CD4-positive, alpha-beta T cell treated with Interleukin-6 for 4 hours (primary cell): ENCODE data around the gene TENT4A.

Source experiments
- DNase-seq: peaks from one replicate; pipeline ENCODE4 v3.0.0-alpha.2; 2020; ENCODE audit warnings: mixed read lengths

The TENT4A gene

DNA sequence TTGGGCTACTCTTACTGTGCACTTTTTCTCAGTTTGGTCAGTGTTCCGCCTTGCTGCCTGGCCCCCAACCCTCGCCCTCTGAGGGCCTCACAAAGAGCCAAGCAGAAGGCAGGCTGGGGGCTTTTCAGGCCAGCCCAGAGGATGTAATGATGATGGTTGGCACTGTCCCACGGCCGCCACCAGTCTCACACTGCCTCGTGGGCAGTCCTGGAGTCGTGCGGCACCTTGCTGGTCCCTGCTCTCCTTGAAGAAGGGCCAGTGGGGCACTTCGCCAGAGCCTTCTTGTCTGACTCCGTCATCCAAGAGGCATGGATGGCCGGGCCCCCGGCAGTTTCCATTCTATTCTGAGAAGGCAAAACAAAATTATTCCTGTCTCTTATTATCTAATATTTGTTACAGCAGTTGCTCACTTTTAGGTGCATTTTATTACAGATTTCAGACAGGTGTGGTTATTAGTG, 21.0 kb downstream of the TENT4A start:
- no peak for DNase-seq

DNA sequence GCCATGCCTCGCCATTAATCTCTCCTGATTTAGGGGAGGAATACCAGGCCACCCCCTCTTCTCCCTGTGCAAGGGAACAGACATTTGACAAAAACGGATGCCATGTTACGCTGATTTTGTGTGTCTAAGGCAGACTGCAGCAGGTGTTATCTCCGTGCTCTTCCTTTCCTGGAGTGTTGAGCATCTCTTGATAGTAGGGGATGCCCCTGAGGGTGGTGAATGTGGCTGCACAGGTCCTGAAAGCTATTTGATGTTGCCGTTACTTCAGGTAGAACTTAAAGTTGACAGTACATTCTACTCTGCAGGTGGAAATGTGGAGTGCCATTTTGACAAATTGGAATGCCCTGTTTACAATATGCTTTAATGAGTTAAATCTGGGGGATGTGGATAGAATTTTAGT, 21.5 kb downstream of the TENT4A start:
- DNase-seq, result no peak

DNA sequence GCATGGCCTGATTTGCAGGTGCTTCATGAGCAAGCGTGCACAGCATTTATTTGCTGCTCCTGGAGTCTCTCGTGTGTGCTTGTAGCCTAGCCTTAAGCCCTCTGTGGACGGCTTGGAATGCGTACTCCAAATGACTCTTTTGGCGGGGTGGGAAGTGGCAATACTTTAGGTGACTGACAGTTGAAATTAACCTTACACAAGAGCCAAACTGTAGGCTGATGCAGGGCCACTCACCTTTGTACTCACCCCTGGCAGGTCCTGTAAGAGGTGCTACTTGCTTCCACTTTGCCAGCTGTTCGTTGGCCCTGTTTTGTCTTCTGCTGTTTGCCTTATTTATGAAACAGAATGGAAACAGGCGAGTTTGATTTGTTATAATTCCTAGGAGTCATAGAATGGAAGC, 22.9 kb downstream of the TENT4A start:
- DNase-seq, result no peak

DNA sequence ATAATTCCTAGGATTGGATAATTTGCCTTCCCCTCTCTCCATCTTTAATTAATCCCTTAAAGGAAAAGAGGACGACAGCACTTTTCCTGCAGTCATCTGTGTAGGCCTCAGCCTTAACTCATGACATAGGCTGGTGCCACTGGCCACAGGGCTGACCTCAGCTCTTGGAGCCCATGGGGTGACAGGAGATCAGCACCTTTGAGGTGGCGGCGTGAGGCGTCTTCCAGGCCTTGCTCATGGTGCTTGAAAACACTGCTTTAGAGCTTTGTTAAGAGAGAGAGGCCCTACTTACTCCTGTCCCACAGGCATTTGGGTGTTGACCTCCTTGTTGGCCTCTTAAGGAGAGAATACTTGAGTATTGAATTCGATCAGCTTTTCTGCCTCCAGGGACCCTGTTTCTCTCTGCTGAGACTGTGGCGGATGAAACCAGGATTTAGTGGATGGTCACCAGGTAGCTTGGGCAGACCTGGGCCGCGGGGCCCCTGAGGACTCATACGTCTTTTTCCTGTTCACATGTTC, 23.4 kb downstream of the TENT4A start:
- no peak for DNase-seq

DNA sequence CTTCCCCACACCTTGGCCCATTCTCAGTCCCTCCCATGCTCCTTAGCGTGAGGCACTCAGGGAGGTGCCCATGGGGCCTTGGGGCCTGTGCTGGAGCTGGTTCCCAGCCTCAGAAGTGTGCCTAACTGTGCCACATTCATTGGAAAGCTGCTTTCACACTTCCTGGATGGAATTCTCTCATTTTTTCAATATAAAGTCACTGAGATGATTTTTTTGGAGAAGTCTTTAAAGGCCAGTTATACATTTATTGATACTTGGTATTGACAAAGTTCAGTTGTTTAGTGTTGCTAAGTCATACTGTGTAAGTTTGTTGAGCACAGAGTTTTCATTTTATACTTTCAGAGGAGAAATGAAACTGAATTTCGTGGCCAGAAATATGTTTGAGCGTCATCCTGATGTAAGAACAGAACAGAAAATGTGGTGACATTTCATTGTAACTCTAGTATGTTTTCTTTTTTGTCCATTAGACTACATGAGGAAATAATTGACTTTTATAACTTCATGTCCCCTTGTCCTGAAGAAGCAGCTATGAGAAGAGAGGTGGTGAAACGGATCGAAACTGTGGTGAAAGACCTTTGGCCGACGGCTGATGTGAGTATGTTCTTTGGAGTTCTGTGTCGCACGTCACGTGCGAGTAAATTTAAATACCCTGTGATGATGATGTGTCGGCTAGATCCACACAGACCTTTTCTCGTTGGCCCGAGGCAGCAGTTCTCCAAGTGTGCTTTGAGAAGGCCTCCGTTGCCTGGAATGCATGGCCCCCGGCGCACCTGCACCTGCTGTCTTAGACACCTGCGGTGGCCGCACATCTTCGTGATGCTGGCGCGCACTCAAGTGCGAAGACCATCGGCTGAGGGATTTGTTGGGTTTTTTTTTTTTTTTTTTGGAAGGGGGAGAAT, 24.1 kb downstream of the TENT4A start:
- DNase-seq, result no peak

DNA sequence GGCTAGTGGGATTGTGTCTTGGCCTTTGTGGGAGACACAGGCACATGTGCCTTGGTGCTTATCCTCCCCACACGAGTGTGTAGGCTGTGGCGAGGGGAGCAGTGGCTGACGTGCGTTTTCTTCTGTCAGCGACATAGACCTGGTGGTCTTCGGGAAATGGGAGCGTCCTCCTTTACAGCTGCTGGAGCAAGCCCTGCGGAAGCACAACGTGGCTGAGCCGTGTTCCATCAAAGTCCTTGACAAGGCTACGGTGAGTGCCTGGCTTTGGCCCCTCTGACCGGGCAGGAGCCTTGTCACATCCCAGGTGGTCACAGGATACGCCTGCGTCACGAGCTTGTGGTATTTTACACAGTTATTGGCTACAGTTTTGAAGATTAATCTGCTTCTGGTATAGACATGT, 26.4 kb downstream of the TENT4A start:
- DNase-seq, result no peak

DNA sequence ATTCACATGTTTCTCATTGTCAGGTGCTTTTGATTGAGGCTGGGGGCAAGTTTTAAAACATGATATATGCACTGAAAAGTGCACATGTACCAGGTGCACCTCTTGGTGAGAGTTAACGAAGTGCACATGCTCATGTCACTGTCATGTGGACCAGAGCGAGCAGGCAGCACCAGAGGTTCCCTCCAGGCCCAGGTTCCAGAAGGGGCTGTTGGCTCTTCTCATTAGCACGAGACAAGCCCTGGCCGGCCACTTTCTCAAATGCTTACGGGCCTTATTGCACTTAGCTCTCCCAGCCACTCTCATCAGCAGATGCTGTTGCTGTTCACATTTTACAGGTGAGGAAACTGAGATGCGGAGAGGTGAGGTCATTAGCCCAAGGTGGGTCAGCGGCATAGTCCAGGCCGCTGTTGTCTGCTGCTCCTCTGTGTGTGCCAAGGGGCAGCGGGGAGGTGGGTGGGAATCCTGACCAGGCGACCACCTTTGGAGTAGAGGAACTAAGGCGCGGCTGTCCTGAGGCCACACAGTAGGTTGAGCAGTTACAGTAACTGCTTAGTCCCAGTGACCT, 27.4 kb downstream of the TENT4A start:
- DNase-seq, result no peak

DNA sequence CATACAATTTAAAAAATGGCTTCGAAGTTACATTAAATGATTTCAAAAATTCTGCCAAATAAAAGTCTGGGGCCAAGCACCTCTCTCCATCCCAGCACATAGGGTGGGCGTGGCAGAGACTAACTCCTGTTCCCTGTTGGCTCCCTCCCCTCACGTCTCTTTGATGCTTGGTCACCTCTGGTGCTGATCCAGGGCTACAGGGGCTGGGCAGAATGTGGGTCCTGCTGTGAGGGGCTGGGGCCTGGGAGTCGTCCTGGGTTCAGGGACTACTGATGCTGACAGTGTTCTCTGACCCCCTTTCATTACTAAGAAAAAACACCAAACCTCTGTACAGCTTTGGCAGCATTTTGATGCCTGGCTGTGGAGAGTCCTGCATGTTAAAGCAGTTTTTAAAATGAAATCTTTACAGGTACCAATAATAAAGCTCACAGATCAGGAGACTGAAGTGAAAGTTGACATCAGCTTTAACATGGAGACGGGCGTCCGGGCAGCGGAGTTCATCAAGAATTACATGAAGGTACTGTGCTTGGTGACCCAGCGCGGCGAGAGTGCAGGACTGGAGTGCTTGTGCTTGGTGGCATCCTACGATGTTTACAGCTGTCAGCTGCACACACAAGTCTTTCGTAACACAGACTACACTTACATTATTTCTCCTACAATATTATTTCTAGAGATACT, 29.0 kb downstream of the TENT4A start:
- DNase-seq, result no peak

DNA sequence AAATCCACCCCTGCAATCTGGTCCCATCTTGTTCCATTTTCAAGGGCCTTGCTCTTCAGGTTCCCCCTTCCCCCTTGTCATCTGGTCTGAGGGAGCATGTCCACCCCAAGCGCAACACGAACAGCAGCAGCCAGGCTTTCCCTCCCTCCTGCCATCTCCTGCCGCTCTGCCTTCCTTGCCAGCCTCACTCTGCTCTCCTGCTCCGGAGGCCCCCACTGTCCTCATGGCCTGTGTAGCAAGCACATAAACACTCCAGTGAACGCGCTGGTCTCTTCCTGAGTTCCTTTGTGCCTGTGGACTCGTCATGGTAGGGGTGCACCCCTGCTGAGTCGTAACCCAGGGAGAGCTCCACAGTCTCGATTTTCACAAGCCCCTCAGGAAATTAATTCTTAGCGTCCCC, 29.9 kb downstream of the TENT4A start:
- no peak for DNase-seq

DNA sequence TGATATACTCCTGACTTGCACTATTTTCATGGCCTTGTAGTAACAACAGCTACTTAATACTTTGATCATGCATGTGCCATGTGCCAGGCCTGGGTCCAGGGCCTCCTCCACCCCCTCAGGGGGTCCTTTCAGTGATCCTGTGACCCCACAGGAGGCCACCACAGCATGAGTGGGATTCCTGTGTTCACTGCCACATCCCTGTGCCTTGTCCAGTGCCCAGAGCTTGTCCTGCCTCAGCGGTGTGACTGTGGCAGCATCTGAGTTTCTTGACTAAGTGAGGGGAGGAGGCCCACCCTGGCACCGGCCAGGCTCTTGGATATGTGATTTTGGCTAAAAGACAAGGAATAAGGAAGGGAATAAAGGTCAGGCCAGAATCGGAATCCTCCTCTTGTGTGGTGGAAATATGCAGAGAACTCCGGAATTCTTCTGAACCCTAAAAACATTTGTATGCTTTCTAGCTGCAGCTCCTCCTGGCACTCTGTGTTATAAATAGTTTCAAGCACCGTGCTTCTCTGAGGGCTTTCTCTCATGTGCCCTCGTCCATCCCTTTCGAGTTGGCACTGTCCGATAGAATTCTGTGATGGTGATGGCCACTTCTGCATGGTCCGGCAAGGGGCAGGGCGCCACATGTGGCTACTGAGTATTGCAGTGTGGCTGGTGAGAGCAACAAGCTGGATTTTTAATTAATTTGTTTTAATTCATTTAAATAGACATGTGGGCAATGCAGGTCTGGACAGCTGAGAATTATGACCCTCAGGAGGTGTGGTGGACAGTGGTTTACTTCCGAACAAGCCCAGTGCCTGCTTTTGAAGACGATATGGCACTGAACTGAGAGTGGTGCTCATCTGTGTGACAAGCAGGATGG, 31.8 kb downstream of the TENT4A start:
- no peak for DNase-seq

DNA sequence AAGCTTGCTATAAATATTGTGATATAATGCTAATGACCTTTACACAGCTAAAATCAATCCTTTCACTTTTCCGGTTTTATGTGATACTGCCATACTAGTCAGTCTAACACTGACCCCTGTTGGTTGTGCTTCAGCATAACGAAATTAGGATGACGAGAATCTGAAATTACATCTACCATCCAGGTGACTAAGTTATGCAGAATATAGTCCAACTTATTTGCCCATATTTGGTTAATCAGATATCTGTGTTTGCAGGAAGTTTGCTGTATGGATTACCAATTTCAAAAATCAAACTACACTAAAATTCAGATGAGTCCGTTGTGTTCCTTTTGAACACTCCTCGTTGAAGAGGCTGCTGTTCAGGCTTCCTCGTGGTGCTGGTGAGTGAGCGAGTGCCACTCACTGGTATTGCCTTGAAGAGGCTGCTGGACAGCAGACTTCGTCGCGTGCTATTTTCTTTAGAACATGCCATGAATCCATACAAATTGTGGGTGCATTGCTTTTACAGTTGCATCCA, 32.5 kb downstream of the TENT4A start:
- peak; percentile 36 for DNase-seq

DNA sequence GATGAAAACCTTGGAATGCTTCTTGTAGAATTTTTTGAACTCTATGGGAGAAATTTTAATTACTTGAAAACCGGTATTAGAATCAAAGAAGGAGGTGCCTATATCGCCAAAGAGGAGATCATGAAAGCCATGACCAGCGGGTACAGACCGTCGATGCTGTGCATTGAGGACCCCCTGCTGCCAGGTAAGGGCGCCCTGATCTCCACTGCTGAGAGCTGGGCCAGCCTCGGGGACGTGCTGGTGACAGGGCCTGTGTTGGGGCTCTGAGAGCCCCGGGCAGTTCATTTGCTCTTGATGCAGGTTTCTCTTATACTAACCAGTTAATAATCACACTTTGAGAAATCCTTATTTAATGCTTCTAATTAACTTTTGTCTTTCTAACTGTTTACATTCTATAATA, 33.0 kb downstream of the TENT4A start:
- no peak for DNase-seq

DNA sequence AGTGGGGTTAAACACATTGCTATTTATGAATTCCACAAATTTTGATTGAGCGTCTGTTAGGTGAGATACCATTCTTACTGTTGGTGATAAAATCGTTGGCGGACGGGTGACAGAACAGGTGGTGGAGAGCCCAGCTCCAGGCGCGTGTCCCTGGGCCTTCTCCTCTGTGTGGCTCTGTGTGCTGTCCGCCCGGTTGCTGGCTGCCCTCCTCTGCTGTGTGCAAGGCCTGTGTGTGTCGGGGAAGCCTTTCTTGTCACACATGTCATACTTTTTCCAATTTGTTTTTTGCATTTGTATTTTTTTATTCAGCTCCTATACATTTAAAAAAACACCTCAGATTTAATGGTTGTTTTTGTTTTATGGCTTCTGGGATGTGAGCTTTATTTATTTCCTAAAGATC, 33.9 kb downstream of the TENT4A start:
- no peak for DNase-seq

DNA sequence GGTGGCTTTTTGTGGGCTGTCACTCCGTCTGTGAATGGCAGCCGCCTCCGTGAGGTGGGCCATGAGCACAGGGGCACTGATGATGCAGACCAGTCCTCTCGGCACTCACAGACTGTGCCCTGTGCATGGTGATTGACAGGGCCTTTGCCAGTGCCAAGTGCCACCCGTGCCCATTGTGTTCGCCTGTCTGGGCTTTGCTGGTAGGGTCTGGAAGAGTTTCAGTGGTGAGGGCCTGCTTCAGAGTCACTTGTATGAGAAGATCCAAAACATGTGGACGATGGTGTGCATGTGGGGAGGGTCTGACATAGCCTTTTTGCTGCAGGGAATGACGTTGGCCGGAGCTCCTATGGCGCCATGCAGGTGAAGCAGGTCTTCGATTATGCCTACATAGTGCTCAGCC, 34.9 kb downstream of the TENT4A start:
- no peak for DNase-seq

DNA sequence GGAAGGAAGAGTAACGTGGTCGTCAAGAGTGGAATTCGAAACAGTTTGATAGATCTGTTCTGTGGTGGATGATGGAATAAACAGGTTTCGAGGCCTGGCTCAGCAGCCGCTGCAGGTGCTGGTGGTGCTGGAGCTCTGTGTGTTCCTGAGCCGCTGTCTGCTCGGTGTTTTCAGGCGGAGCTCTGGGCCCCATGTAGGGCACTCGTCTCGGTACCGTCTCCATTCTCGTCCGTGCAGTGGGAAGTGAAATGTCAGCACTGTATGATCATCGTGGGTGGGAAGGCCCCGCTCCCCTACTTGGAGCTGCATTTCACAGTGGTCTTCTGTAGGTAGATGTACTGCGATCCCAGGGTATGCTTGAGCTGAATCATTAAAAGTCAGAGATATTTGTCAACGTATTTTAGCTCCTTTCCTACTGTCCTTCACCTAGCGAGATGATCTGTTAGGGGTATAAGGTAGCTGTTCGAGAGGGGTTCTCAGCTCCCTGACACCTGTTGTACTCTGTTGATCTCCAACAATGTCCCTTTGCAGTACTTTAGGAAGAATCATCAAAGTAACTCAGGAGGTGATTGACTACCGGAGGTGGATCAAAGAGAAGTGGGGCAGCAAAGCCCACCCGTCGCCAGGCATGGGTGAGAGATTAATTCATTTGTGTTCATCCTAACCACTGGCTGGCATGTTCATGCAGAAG, 35.9 kb downstream of the TENT4A start:
- no peak for DNase-seq

DNA sequence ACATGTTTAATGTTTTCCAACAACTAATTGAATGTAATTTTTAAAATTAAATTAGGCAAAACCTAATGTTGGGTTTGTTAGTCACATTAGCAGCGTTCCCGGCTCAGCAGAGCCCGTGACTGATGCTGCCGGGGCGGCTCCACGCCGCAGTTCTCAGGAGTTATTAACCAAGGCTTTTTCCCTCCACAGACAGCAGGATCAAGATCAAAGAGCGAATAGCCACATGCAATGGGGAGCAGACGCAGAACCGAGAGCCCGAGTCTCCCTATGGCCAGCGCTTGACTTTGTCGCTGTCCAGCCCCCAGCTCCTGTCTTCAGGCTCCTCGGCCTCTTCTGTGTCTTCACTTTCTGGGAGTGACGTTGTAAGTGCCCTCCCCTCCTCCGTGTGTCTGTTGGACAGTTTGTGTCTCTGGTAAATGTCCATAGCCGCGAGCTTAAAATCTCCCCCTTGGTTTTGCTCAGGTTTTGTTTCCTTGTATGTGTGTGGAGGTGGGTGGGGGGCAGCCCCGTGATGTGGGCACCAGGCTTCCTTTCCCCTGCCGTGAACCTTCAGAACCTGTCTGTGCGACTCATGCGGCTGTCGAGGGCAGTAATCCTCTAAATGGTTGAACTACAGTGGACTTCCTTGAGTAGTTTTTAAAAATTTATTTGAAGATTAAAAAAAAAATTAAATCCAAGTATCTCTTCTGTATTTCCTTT, 37.1 kb downstream of the TENT4A start:
- no peak for DNase-seq

DNA sequence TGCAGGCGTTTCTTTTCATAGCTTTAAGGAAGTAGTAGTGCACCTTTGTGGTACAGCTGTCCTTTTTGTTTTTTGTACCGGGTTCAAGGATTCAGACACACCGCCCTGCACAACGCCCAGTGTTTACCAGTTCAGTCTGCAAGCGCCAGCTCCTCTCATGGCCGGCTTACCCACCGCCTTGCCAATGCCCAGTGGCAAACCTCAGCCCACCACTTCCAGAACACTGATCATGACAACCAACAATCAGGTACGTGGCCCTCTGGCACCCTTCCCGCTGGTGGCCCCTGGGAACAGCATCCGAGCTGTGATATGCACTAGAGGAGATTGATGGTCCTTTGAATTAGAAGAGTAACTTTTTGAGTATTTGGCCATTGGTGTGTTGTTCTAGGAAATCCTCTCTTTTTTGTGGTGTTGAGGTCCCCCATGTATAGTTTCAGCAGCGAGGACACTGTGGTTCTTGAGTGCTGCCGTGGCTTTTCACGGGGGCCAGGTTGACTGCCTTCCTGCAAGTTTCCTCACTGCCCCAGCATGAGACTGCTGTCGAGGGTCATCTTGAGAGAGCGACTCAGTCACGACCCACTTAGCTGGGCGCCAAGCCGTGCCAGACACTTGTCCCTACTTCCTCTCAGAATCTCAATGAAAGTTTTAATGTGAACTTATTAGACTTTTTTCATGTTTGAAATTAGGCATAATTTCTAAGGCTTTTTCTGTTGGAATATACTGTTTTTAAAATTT, 37.9 kb downstream of the TENT4A start:
- no peak for DNase-seq

DNA sequence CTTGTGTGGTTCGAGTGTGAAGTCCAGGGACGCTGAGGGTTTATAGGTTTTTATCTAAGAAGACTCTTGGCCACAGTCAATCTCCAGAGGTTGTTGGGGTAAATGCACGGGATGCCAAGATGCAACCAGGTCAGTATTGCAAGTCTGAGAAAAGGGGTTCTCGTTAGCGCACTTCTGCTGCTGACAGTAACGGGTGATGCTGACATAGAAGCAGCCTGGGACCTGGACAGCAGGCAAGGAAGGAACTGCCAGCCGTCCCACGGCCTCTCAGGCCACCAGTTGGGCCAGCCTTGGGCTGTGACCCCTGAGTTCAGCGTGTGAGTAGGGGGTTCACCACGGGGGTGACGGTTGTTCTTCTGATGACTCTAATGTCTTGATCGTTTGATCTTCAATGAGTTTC, 39.0 kb downstream of the TENT4A start:
- no peak for DNase-seq

DNA sequence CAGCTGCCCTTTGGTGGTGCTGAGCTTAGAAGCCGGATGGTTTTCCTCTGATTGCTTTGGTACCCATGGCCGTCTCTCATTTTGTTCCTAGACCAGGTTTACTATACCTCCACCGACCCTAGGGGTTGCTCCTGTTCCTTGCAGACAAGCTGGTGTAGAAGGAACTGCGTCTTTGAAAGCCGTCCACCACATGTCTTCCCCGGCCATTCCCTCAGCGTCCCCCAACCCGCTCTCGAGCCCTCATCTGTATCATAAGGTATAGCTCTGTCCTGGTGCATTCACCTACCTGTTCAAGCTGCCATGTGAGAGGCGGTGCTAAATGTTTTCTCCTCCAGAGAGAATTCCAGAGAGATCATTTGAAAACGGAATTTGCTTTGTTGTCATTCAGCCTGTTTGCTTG, 39.5 kb downstream of the TENT4A start:
- DNase-seq, result no peak

DNA sequence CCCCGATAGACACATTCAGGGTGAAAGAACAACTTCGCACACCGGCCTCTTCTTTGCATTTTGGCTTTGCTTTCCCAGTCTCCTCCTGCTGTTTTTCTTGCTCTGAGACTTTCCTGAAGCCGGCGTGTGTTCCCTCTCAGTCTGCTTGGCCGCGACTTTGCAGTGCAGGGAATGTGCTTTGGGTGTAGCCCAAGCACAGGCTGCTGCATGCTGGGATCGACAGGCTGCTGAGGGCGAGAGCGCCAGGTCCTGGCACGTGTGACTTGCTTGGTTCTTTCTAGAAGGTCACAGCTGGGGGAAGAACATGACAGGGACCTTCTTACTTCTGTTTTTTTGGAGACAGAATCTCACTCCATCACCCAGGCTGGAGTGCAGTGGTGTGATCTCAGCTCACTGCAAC, 40.6 kb downstream of the TENT4A start:
- no peak for DNase-seq

DNA sequence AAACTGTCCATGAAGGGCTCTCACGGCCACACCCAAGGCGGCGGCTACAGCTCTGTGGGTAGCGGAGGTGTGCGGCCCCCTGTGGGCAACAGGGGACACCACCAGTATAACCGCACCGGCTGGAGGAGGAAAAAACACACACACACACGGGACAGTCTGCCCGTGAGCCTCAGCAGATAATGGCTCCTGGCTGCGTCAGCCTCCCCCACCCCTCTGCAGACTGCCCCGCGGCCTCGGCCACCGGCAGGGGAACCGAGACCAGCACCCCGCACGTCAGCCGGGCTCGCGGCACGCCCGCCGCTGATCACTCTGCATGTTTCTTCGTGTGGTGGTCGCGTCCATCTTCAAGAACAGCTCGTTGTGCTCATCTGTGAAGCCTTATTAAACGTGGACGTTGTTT, 41.5 kb downstream of the TENT4A start:
- DNase-seq, result no peak
